Upper lobe of left lung (tissue), 6 donors: ENCODE measurements around the gene ZNF716. TPM values are rescaled to one million over a fixed set of nuclear protein-coding genes. Genes with fewer than 3 reads are reported as not detected.
A peak's percentile ranks its signal among the peaks of the same experiment; 100 is the strongest.

Source experiments
- ATAC-seq, 2 donors: fragments of 200-7000 bp; cut with Tn5 transposase; one replicate each; pipeline ENCODE4 v1.9.1; 2022; ENCODE audit warnings: mild to moderate bottlenecking in 2 of 2, moderate library complexity in 2 of 2; ENCODE audit not compliant: low FRiP score in 2 of 2
- DNase-seq, 2 donors: peaks; one replicate each; pipeline ENCODE4 v3.0.0-alpha.2; 2019 to 2020
- H3K27ac ChIP-seq, 4 donors: fragments of 200-600 bp; sonication (generic); one replicate each; pipeline ENCODE4 v1.5.1; 2016 to 2019
- H3K27me3 ChIP-seq, 4 donors: fragments of 200-600 bp; sonication (generic); one replicate each; pipeline ENCODE4 v1.5.1; 2017 to 2019
- H3K36me3 ChIP-seq, 4 donors: fragments of 200-600 bp; sonication (generic); one replicate each; pipeline ENCODE4 v1.5.1; 2016 to 2019
- H3K4me1 ChIP-seq, 4 donors: fragments of 200-600 bp; sonication (generic); one replicate each; pipeline ENCODE4 v1.5.1; 2018 to 2019
- H3K4me3 ChIP-seq, 4 donors: fragments of 200-600 bp; sonication (generic); one replicate each; pipeline ENCODE4 v1.5.1; 2017 to 2019; ENCODE audit warnings: mild to moderate bottlenecking in 2 of 4, moderate library complexity in 1 of 4
- H3K9me3 ChIP-seq, 4 donors: fragments of 200-600 bp; sonication (generic); one replicate each; pipeline ENCODE4 v1.5.1; 2018 to 2019
- EP300 ChIP-seq, 4 donors: sonication (generic); formaldehyde crosslinking; IDR thresholded peaks; one replicate each; pipeline ENCODE4 v1.5.1; 2017; ENCODE audit warnings: antibody characterized with exemption in 4 of 4, control low read depth in 2 of 4
- POLR2A ChIP-seq, 4 donors: fragments of 450-650 bp; IDR thresholded peaks; one replicate each; pipeline ENCODE4 v1.5.1; 2016 to 2017; ENCODE audit warnings: antibody characterized with exemption in 4 of 4, mild to moderate bottlenecking in 2 of 4
- POLR2AphosphoS5 ChIP-seq, 2 donors: sonication (generic); formaldehyde crosslinking; IDR thresholded peaks; one replicate each; pipeline ENCODE4 v1.5.1; 2017; ENCODE audit warnings: antibody characterized with exemption in 2 of 2
- WGBS, 2 donors: methylation state at CpG; one replicate each; pipeline ENCODE4 v1.1.5; 2017 to 2018; 5-methylcytosine and 5-hydroxymethylcytosine counted together
- total RNA-seq, 6 donors: library from RNA; depleted of rRNA in 4 of 6; stranded (reverse); fragments of >200 nt in 4 of 6; gene quantifications; one replicate each; pipeline versions ENCODE4 v1.1.0 to v1.2.1, GENCODE V29; 2016 to 2021
- TF ChIP-seq, protein P1 (sequence below), 6 experiments: fragments of 450-650 bp in 4 of 6; fragments of 200-600 bp in 2 of 6; sonication (generic) in 2 of 6; IDR thresholded peaks; one replicate each; pipeline ENCODE4 v1.5.1; 2016 to 2019; ENCODE audit warnings: antibody characterized with exemption in 6 of 6
- donor health status: DM: no; HTN: no; CAD: no; lungs with moderate emphysema.
- donor health status: DM: no; HTN: yes; CAD: no; lungs with severe emphysema.

Gene ZNF716
- total RNA-seq, 6 donors from 2014 or later: not detected

DNA sequence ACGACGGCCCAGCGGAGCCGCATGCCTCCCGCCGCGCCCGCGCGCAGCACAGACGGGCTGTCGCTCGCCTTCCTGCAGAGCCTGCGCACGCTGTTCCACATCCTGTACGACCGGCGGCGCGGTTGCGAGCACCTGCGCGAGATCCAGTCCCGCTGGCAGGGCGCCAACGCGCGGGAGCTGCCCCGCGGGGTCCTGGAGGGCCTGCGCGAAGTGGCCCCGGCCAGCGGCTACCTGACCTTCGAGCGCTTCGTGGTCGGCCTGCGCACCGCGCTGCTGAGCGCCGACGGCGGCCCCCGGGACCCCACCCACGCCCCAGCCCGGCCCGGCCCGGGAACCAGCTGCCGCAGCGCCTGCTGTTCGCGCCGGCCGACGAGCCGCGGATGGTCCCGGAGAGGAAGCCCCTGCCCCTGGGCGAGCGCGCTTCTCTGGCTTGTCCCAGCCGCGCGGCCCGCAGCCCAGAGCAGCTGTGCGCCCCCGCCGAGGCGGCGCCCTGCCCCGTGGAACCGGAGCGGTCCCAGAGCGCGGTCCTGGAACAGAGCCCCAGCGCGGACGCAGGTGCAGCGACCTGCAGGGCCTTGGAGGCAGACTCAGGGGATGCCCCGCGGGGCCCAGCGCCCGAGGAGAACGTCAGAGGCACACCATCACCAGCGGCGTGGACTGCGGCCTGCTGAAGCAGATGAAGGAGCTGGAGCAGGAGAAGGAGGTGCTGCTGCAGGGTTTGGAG, 25.3 kb upstream of the ZNF716 start:
- WGBS, 2 donors: 54 to 58% methylated on average over 8 to 44 of the region's 89 CpGs
- ATAC-seq (no peak), DNase-seq (peak in 1 of 2 donors; percentile 84)
- no peaks in the 10 kb centered on the region for H3K27me3 ChIP-seq
- no peak overlapping the region for H3K4me3 ChIP-seq
- no peak overlapping the region for H3K27ac ChIP-seq
- TF ChIP-seq POLR2A (IDR thresholded peaks at IDR 0.05): no peak
- H3K9me3 ChIP-seq: peaks cover 0 to 28% (median 8%) of the 10 kb centered on the region in 4 donors
- no peaks in the 10 kb centered on the region for H3K36me3 ChIP-seq
- H3K4me1 ChIP-seq: no peaks in the 10 kb centered on the region

DNA sequence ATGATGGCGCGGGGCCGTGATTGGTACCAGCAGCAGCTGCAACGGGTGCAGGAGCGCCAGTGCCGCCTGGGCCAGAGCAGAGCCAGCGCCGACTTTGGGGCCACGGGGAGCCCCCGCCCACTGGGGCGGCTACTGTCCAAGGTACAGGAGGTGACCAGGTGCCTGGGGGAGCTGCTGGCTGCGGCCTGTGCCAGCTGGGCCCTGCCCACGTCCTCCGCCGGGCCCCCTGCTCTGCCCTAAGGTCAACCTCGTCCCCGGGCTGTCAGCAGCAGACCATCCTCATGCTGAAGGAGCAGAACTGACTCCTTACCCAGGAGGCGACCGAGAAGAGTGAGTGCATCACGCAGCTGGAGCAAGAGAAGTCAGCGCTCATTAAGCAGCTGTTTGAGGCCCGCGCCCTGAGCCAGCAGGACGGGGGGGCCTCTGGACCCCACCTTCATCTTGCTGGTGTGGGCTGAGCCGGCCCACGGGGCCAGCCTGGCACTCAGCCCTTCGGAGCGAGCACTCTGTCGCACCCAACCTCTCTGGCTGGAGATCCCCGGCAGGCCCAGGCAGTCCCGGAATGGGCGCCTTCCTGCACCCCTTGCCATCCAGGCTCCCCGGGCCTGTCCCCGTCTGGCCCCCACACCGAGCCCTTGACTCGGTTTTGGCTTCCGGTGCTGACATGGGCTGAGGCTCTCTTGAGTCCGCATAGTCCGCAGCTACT, 24.6 kb upstream of the ZNF716 start:
- WGBS, 2 donors: 81% methylated on average over 32 of the region's 39 CpGs; no CpG with 5 or more reads in 1 of the 2 donors
- Histone ChIP-seq H3K4me1 (no peaks in the 10 kb centered on the region), H3K27ac (no peak overlapping the region), H3K27me3 (no peaks in the 10 kb centered on the region), H3K4me3 (no peak overlapping the region), H3K9me3 (peaks cover 0 to 28% (median 8%) of the 10 kb centered on the region in 4 donors), H3K36me3 (no peaks in the 10 kb centered on the region)
- peak in 1 of 2 donors; percentile 81 for DNase-seq
- ATAC-seq: no peak
- TF ChIP-seq EP300 (IDR thresholded peaks at IDR 0.05) (no peak), POLR2AphosphoS5 (IDR thresholded peaks at IDR 0.05) (no peak), POLR2A (IDR thresholded peaks at IDR 0.05) (no peak)
- TF ChIP-seq, protein P1, sequence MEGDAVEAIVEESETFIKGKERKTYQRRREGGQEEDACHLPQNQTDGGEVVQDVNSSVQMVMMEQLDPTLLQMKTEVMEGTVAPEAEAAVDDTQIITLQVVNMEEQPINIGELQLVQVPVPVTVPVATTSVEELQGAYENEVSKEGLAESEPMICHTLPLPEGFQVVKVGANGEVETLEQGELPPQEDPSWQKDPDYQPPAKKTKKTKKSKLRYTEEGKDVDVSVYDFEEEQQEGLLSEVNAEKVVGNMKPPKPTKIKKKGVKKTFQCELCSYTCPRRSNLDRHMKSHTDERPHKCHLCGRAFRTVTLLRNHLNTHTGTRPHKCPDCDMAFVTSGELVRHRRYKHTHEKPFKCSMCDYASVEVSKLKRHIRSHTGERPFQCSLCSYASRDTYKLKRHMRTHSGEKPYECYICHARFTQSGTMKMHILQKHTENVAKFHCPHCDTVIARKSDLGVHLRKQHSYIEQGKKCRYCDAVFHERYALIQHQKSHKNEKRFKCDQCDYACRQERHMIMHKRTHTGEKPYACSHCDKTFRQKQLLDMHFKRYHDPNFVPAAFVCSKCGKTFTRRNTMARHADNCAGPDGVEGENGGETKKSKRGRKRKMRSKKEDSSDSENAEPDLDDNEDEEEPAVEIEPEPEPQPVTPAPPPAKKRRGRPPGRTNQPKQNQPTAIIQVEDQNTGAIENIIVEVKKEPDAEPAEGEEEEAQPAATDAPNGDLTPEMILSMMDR (IDR thresholded peaks at IDR 0.05): no peak

DNA sequence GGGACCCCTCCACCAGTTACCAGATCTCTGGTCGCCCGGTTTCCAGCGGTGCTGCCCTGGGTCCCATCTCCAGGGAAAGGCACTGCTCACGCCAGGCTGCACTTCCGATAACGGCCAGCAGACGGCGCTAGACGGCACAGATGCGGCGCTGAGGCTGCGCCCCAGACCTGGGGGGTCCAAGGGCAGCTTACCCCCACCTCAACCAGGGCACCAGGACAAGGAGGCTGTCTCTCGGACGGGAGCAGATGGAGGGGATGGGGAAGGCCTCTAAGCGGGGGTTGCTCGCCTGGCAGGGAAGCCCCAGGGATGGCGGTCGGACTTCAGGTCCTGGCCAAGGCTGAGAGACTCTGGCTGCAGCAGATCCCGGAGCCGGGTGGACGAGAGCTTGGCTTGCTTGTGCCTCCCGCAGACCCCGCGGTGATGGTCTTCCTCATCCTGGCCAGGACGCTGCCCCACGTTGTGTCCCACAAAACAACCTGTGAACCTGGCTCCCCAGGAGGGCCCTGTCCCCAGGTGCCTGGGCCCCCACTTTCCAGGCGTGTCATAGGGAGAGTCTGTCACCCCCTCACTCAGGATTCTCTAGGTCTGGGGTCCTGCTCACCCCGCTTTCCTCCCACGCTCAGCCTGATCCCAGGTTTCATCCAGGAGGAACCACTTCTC, 23.9 kb upstream of the ZNF716 start:
- WGBS, 2 donors: 79 to 81% methylated on average over 7 to 26 of the region's 29 CpGs
- no peak for ATAC-seq
- Histone ChIP-seq H3K4me1 (no peaks in the 10 kb centered on the region), H3K36me3 (no peaks in the 10 kb centered on the region), H3K27me3 (no peaks in the 10 kb centered on the region), H3K9me3 (peaks cover 0 to 28% (median 8%) of the 10 kb centered on the region in 4 donors), H3K4me3 (no peak overlapping the region), H3K27ac (no peak overlapping the region)
- no peak for TF ChIP-seq POLR2AphosphoS5 (IDR thresholded peaks at IDR 0.05)
- TF ChIP-seq, protein P1 (IDR thresholded peaks at IDR 0.05): peak in 1 of 6 experiments; percentile 33
- TF ChIP-seq EP300 (IDR thresholded peaks at IDR 0.05): no peak
- DNase-seq: peak in 1 of 2 donors; percentile 60

DNA sequence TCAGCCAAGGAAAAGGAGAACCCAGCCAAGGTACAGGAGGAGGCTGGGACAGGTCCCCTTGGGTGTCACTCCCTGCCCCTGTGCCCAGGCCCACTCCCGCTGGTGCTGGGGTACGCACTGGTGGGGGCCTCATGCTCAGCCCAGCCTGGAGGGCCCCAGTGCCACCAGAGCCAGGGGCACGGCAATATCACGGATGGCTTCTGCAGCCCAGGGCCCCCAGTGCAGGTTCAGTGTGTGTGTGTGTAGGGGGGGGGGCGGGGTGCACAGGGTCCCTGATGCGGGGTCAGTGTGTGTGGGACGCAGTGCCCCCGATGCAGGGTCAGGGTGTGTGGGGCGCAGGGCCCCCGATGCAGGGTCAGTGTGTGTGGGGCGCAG, 23.4 kb upstream of the ZNF716 start:
- peak in 1 of 2 donors; percentile 30 for ATAC-seq
- peaks cover 0 to 28% (median 8%) of the 10 kb centered on the region in 4 donors for H3K9me3 ChIP-seq

More for the DNA sequence above, 23.4 kb upstream of the ZNF716 start:
- H3K36me3 ChIP-seq: no peaks in the 10 kb centered on the region
- H3K4me1 ChIP-seq: no peaks in the 10 kb centered on the region
- 75% methylated on average over 4 of the region's 11 CpGs for WGBS, 2 donors
- H3K27ac ChIP-seq: no peak overlapping the region
- H3K4me3 ChIP-seq: no peak overlapping the region
- TF ChIP-seq, protein P1 (IDR thresholded peaks at IDR 0.05): no peak
- TF ChIP-seq POLR2AphosphoS5 (IDR thresholded peaks at IDR 0.05) (no peak), POLR2A (IDR thresholded peaks at IDR 0.05) (no peak), EP300 (IDR thresholded peaks at IDR 0.05) (no peak)
- no peak for DNase-seq
- H3K27me3 ChIP-seq: no peaks in the 10 kb centered on the region
